ENCODE measurements around the gene FAM72B. TPM values are rescaled to one million over a fixed set of nuclear protein-coding genes. Genes with fewer than 3 reads are reported as not detected.
"Not testable (repeated sequence)": the region's sequence is repeated elsewhere in the genome, so short reads cannot be mapped to it uniquely, and the experiment has no call there.

The FAM72B gene
- total and polyA plus RNA-seq, 10 of the 15 experiments (the other 5 are each of a cell fraction or from before 2014, with no cell fraction given): 7.3 to 37.8 (median 17.5) TPM

- ATAC-seq; CTCF ChIA-PET; in situ Hi-C loops (cut with MboI): not testable (repeated sequence)
Observed at GRCh38 chr1:121207328-121207727, 23.2 kb upstream of the FAM72B start.

GRCh38 chr1:121205786-121206711, 21.9 kb upstream of the FAM72B start:
- H3K27me3 ChIP-seq (replicated peaks in 1 of 2; ENCODE audit: control insufficient read depth in 2 of 2, insufficient read depth in 2 of 2, low read length in 1 of 2); FAIRE-seq; H3K27ac ChIP-seq (ENCODE audit: control insufficient read depth, insufficient read depth); RAD21 ChIA-PET (ENCODE audit: unreplicated experiment); H3K36me3 ChIP-seq (ENCODE audit: control insufficient read depth in 2 of 2, insufficient read depth in 2 of 2, low read length in 1 of 2); POLR2A ChIA-PET; DNase-seq (ENCODE audit: low read depth, low spot score); H3K9me3 ChIP-seq (replicated peaks; ENCODE audit: control insufficient read depth, insufficient read depth, low read length); H4K20me1 ChIP-seq (ENCODE audit: control insufficient read depth, insufficient read depth); H3K9ac ChIP-seq (ENCODE audit: control insufficient read depth, insufficient read depth, low read length); H3K4me2 ChIP-seq (ENCODE audit: control insufficient read depth, insufficient read depth); ATAC-seq; CTCF ChIA-PET; H3K79me2 ChIP-seq (ENCODE audit: control insufficient read depth, insufficient read depth, low read length); in situ Hi-C loops (cut with MboI); H3K4me3 ChIP-seq; H2AFZ ChIP-seq (ENCODE audit: control insufficient read depth, low read depth, low read length); intact Hi-C loops (cut with micrococcal nuclease; ENCODE audit: unreplicated experiment); H3K4me1 ChIP-seq (ENCODE audit: control insufficient read depth, insufficient read depth, low read length); SMC1A ChIA-PET (ENCODE audit: uncharacterized antibody, unreplicated experiment); BruUV-seq (replicated peaks): not testable (repeated sequence)
- 100% methylated on average over 1 of the region's 8 CpGs for WGBS (ENCODE audit: insufficient coverage, insufficient replicate concordance, low lambda C conversion rate, missing lambda C conversion rate)

More at GRCh38 chr1:121207328-121207727, 23.2 kb upstream of the FAM72B start:
- H3K4me1 ChIP-seq (ENCODE audit: control insufficient read depth, insufficient read depth, low read length); RAD21 ChIA-PET (ENCODE audit: unreplicated experiment); SMC1A ChIA-PET (ENCODE audit: uncharacterized antibody, unreplicated experiment); H3K79me2 ChIP-seq (ENCODE audit: control insufficient read depth, insufficient read depth, low read length); FAIRE-seq; H3K36me3 ChIP-seq (ENCODE audit: control insufficient read depth in 2 of 2, insufficient read depth in 2 of 2, low read length in 1 of 2); H3K9ac ChIP-seq (ENCODE audit: control insufficient read depth, insufficient read depth, low read length); intact Hi-C loops (cut with micrococcal nuclease; ENCODE audit: unreplicated experiment); H2AFZ ChIP-seq (ENCODE audit: control insufficient read depth, low read depth, low read length); H3K9me3 ChIP-seq (replicated peaks; ENCODE audit: control insufficient read depth, insufficient read depth, low read length); H3K27ac ChIP-seq (ENCODE audit: control insufficient read depth, insufficient read depth); H3K27me3 ChIP-seq (replicated peaks in 1 of 2; ENCODE audit: control insufficient read depth in 2 of 2, insufficient read depth in 2 of 2, low read length in 1 of 2); POLR2A ChIA-PET; H3K4me2 ChIP-seq (ENCODE audit: control insufficient read depth, insufficient read depth); H3K4me3 ChIP-seq; DNase-seq (ENCODE audit: low read depth, low spot score); H4K20me1 ChIP-seq (ENCODE audit: control insufficient read depth, insufficient read depth); BruUV-seq (replicated peaks): not testable (repeated sequence)
- 100% methylated on average over 1 of the region's 2 CpGs for WGBS (ENCODE audit: insufficient coverage, insufficient replicate concordance, low lambda C conversion rate, missing lambda C conversion rate)

GRCh38 chr1:121202986-121203385, 18.8 kb upstream of the FAM72B start:
- H4K20me1 ChIP-seq (ENCODE audit: control insufficient read depth, insufficient read depth); SMC1A ChIA-PET (ENCODE audit: uncharacterized antibody, unreplicated experiment); H3K9me3 ChIP-seq (replicated peaks; ENCODE audit: control insufficient read depth, insufficient read depth, low read length); intact Hi-C loops (cut with micrococcal nuclease; ENCODE audit: unreplicated experiment); ATAC-seq; H3K4me2 ChIP-seq (ENCODE audit: control insufficient read depth, insufficient read depth); CTCF ChIA-PET; DNase-seq (ENCODE audit: low read depth, low spot score); H3K9ac ChIP-seq (ENCODE audit: control insufficient read depth, insufficient read depth, low read length); FAIRE-seq; RAD21 ChIA-PET (ENCODE audit: unreplicated experiment); POLR2A ChIA-PET; in situ Hi-C loops (cut with MboI); H3K27me3 ChIP-seq (replicated peaks in 1 of 2; ENCODE audit: control insufficient read depth in 2 of 2, insufficient read depth in 2 of 2, low read length in 1 of 2); H3K4me1 ChIP-seq (ENCODE audit: control insufficient read depth, insufficient read depth, low read length); H3K79me2 ChIP-seq (ENCODE audit: control insufficient read depth, insufficient read depth, low read length); H3K4me3 ChIP-seq; H3K36me3 ChIP-seq (ENCODE audit: control insufficient read depth in 2 of 2, insufficient read depth in 2 of 2, low read length in 1 of 2); BruUV-seq (replicated peaks); H3K27ac ChIP-seq (ENCODE audit: control insufficient read depth, insufficient read depth); H2AFZ ChIP-seq (ENCODE audit: control insufficient read depth, low read depth, low read length): not testable (repeated sequence)
- 100% methylated on average over 2 of the region's 3 CpGs for WGBS (ENCODE audit: insufficient coverage, insufficient replicate concordance, low lambda C conversion rate, missing lambda C conversion rate)
